GM18909 (cell line): ENCODE results near the gene ATP9B.
"Not testable (repeated sequence)": the region's sequence is repeated elsewhere in the genome, so short reads cannot be mapped to it uniquely, and the experiment has no call there.

Experiments
- ATAC-seq: cut with Tn5 transposase; IDR thresholded peaks from one replicate; pipeline ENCODE4 v1.9.1; 2021; ENCODE audit warnings: mild to moderate bottlenecking; ENCODE audit not compliant: unreplicated experiment, poor library complexity

Gene ATP9B

GRCh38 chr18:79121746-79122474 is 52.7 kb downstream of the ATP9B start:
- ATAC-seq: no peak

- ATAC-seq: no peak
Measured at GRCh38 chr18:79123948-79124347, 54.8 kb downstream of the ATP9B start.

DNA sequence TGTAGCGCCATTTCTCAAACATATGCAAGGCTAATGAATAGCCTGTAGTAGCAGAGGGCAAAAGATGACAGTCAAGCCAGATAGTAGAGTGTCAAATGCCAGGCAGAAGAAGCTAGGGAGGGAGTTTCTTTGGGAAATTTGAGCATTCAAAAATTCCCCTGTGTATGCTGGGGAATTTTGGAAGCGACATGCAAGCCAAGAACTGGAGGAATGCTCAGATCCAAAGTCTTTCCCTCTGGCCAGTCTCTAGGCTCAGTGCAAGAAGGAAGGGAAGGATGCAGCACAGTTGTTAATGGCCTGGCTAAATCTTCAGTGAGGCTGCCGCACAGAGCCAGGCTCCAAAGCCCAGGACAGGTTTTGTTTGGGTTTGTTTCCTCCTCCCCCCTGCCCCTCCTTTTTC is 59.9 kb downstream of the ATP9B start:
- no peak for ATAC-seq

- ATAC-seq: no peak
Measured at GRCh38 chr18:79133724-79134123, 64.5 kb downstream of the ATP9B start.

- ATAC-seq: no peak
Measured at GRCh38 chr18:79135924-79136323, 66.7 kb downstream of the ATP9B start.

DNA sequence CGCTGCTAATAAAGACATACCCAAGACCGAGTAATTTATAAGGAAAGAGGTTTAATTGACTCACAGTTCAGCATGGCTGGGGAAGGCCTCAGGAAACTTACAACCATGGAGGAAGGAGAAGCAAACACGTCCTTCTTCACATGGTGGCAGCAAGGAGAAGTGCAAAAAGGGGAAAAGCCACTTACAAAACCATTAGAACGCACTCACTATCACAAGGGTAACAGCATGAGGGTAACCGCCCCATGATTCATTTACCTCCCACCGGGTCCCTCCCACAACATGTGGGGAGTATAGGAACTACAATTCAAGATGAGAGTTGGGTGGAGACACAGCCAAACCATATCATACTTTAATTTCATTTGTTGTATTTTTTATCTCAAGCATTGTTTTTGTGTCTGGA is 67.5 kb downstream of the ATP9B start:
- ATAC-seq: no peak

GRCh38 chr18:79139206-79139605 is 70.0 kb downstream of the ATP9B start:
- ATAC-seq: no peak

DNA sequence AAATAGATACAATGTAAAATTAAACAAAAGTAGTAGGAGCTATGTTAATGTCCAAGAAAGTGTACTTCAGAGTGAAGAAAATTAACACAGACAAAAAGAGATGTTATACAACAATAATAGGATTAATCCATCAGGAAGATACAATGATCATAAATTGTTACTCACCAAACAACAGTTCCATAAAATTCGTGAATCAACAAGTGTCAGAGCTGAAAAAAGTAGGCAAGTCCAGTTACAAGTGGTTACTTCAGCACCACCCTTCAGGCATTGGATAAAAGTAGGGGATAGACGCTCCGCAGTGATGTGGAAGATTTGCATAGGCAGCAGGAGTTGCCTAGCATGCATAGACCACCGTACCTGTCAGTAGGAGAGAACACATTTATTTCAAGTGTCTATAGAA is 77.8 kb downstream of the ATP9B start:
- ATAC-seq: no peak

DNA sequence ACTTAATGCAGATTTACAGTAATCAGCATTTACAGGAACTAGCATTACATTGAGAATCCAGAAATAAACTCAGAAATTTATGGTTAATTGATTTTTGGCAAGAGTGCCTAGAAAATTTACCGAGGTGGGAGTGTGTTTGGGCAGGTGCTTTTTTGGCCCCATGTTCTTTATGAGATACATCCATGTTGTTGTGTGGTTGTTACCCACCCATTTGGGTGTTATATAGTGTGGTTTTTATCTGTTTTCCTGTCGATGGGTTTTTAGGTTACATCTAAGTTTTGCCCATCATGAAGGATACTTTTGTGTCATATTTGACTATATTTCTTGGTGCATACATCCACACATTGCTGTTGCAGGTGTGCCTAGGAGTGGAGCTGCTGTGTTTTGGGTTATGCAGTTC is 82.0 kb downstream of the ATP9B start:
- ATAC-seq: no peak

GRCh38 chr18:79156327-79156726 is 87.1 kb downstream of the ATP9B start:
- no peak for ATAC-seq

- ATAC-seq: no peak
Measured at GRCh38 chr18:79164706-79165105, 95.5 kb downstream of the ATP9B start.

DNA sequence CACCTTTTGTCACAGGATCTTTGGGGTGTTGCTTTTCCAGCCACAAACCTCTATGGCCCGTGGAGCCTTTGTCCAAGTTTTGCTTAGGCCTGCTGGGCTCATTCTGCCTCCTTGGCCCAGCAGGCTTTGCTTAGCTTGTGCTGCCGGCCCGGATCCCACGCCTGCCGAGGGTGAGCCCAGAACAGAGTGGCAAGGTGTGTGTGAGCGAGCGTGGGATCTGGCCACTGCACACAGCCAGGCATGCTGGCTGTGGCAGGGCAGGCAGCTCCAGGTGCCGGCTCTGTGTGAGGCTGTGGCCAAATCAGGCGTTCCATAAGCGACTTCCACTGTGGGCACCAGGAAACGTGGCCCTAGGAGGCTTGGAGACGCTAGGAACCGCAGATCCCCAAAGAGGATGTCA is 97.5 kb downstream of the ATP9B start:
- ATAC-seq: no peak

- no peak for ATAC-seq
Measured at GRCh38 chr18:79167526-79168190, 98.5 kb downstream of the ATP9B start.

DNA sequence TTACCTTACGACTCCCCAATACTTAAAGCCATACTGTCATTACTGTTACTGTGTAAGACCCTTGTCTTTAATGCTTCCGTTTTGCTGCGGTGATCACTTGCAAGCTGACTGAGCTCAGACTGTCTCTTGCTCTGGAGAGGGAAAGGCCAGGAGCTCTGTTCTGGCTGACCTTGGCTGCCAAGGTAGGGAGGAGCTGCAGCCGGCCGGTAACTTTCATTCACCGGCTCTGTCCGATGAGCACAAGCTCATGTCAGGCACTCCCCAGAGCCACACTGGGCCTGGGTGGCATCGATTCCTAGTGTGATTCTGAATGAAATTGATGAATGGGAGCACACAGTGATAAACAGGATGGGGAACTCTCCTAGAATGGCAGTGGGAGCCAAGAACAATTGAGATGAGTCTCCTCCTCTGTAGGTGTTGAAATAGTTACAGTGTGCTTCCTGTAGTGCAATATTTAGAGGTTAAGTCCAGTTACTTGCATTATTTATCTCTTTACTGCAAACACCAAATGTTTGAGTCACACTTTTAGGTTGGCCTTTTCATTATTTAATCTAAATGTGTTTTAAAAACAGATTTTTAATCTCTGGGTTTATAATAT is 100.9 kb downstream of the ATP9B start:
- no peak for ATAC-seq

DNA sequence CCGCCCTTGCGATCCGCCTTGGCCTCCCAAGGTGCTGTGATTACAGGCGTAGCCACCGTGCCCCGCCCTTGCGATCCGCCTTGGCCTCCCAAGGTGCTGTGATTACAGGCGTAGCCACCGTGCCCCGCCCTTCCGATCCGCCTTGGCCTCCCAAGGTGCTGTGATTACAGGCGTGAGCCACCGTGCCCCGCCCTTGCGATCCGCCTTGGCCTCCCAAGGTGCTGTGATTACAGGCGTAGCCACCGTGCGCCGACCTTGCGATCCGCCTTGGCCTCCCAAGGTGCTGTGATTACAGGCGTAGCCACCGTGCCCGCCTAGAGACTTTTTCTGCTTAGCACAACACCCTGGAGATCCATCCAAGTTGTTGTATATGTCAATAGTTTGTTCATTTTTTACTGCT is 103.1 kb downstream of the ATP9B start:
- not testable (repeated sequence) for ATAC-seq

GRCh38 chr18:79173742-79174141 is 104.5 kb downstream of the ATP9B start:
- ATAC-seq: no peak

- no peak for ATAC-seq
Measured at GRCh38 chr18:79178113-79178531, 108.9 kb downstream of the ATP9B start.

- ATAC-seq: peak; percentile 56
Measured at GRCh38 chr18:79182047-79182713, 113.0 kb downstream of the ATP9B start.

DNA sequence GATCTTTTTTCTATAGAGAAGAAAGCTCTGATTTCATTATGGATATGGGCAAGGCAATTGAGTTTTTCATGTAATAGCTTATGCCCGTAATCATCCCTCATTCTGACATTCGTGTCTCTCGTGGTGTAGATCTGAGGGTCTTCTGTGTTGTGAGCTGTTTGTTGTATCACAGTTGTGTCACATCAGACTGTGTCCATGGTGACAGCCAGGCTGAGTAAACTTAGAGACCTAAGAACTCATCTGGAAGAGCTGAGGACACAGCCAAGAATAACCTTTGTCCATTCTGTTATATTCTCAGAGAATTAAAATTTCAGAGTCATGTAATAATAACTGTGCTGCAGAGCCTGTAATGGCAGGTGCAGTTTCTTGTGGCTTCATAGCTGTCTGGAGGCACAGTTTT is 116.5 kb downstream of the ATP9B start:
- ATAC-seq: no peak

DNA sequence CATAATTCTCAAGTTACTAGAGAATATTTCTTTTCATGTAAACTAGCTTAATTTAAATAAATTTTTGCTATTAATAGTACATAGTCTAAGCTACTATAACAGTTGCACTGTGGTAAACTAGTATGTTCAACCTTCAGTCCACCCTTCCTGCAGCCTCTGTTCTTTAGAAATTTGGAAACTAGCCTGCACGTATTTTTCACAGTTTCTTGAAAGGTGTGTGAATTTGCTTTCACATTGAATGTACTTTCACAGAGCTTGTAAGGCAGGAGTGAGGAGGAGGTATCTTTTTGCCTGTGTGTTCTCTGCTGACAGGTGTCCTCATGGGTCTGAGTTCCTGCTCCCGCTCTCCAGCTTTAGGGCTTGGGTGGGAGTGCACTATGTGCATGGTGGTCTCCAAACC is 117.5 kb downstream of the ATP9B start:
- ATAC-seq: peak; percentile 62
